GM19324 (cell line): Measurements from ENCODE around the gene ANKRD44.
"Not testable (repeated sequence)": the region's sequence is repeated elsewhere in the genome, so short reads cannot be mapped to it uniquely, and the experiment has no call there.

ENCODE experiments used
- ATAC-seq: cut with Tn5 transposase; IDR thresholded peaks from one replicate; pipeline ENCODE4 v1.9.1; 2021; ENCODE audit warnings: mild to moderate bottlenecking, moderate library complexity; ENCODE audit not compliant: unreplicated experiment, low FRiP score

ANKRD44 gene

DNA sequence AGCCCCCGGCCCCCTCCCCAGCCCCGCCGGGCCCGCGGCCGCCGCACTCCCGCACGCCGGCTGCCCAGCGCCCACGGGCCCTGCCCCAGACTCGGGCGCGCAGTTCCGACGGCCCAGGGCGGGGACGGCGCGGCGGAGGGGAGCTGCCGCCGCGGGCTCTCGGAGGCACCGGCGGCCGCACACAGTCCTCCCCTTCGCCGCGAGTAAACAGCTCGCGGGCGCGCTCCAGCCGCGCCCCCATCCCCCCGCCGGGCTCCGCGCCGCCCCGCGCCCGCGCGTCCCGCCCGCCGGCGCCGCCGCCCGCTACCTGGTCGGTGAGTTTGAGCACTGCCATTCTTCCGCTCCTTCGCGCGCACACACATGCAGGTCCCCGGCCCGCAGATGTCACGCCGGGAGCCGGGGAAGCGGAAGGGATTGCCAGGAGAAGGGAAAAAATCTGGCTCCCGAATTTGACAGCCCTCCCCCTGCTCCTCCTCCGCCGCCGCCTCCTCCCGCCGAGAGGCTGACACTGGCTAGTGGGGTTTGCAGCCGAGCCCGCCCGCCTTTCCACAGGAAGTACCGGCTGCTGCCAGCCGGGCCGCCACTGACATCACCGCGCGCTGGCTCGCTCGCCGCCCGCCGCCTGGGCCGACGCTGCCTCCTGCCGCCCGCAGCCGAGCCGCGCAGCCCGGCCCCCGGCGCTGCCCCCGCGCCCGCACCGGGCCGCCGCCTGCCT, at the start of gene ANKRD44:
Gene ANKRD44, minus strand, starts transcription at position 510 of the 715 bp plus-strand sequence. Its CDS starts 176 bp downstream, at position 334.
- ATAC-seq = peak; percentile 71

DNA sequence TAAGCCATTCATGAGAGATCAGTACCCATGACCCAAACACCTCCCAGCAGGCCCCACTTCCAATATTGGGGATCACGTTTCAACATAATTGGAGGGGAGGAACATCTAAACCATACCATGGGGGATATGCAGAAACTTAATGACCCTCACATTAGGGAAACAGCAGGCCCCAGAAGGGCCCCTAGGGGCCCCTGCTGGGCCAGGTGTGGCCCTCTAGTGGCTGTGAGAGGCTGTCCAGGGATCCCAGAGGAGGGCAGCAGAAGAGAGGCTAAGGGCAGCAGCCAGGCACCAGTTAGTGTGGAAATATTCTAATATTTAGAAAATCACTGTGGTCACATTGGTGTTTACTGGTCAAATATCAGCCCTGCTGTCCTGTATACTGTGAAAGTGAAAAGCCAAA, 49.3 kb upstream of the ANKRD44 start:
- no peak for ATAC-seq

DNA sequence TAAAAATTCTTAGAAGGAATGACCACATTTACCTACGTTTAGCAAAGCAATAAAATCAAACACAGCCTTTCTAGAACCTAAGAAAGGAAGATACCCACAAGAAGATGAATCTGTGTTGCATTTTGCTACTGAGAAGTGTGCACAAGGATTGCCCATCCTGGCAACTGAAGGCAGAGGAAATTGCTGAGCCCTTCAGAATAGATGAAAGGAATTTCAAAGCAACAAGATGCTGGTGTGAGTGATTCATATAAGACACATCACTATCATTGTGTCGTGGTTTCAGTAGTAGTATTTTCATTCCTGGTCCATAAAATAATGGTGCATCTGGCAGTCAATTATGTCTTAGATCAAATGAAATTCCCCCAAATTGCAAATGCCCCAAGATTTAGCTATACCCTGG, 48.4 kb upstream of the ANKRD44 start:
- ATAC-seq = no peak

DNA sequence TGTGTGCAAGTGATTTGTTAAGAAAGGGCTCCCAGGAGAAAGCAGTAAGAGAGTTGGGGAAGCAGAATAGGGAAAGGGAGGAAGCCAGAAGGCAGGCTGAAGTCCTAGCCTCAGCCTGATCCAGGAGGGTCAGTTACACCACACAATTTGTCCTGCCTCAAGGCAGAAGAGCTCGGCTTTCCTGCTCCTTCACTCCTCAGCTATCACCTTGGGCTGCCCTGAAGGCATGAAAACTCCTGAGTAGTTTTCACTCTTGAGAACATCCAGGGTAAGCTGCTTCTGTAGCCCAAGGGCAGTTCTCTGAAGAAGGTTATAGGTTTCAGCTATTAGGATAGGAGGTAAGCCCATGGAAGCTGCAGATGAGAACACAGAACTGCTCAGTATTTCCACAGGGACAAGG, 47.4 kb upstream of the ANKRD44 start:
- no peak for ATAC-seq

DNA sequence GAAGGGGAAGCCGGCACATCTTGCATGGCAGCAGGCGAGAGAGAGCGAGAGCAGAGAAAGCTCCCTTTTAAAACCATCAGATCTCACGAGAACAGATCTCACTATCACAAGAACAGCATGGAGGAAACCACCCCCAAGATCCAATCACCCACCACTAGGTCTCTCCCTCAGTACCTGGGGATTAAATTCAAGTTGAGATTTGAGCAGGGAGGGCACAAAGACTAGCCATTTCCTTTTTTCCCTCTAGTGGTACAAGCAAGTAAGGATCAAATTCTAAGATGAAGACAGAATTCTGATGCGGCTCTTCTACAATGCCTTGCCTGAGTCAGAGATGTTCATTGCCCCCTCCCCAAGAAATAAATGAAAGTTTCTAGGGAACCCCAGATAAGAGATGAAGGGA, 45.6 kb upstream of the ANKRD44 start:
- ATAC-seq = no peak

DNA sequence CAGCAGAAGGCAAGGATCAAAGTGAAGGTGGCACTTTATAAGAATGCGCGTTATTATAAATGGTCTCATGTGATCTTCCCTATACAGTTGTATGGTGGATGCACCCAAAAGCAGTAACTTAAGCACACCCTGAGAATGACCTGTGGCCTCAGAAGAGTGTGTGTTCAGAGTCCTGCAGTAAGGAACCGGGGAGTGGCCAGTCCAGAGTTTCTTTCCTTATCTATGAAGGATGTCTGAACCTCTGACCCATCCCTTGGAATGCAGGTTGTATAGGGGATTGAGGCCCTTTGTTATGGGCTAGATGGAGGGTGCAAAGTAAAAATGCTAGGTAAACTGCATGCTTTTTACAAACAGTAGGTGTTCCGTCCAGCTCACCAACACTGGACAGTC, 43.6 kb upstream of the ANKRD44 start:
- no peak for ATAC-seq

DNA sequence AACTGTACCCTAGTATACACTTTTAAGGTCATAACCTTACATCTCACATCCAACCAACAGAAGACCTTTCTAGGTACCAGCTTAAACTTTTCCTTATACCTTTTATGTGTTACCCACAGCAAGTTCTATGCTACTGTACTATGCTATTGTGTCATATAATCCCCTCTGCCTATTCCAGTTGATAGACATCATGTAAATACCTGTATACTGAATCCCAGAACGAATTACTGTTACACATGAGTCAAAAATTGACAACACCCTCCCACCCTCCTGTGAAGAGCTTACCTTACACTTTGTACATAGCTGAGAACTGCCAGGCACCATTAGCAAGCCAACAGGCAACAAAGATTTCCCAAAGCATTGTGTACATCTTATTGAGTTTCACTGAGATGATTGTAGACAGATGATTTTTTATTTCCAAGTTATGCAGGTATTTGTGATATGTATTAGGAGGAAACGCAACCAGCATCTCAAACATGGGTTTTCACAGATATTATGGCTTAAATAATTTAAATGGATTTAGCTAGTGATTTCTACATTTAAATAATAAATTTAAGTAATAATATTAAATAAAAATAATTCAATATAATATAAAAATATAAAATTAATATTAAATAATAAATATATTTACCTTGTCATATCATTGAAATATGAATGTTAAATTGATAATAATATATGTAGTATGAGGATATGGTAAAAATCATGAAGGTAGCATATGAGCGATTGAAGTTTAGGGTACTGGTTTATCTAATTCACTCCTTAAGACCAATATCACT, 43.0 kb upstream of the ANKRD44 start:
- no peak for ATAC-seq

DNA sequence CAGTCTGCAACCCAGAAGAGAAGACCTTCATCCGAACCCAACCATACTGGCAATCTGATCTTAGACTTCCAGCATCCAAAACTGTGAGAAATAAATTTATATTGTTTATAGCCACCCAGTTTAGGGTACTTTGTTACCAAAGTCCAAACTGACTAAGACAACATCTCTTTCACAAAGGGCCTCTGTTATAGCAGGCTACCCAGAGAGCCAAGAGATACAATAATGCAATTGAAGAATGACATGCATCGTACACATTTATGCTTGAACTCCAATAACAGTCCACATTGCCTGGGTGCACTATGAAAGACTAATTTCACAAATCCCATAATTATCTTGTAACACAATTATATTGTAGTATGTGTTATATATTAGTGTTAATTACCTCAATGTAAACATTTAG, 39.1 kb upstream of the ANKRD44 start:
- no peak for ATAC-seq

DNA sequence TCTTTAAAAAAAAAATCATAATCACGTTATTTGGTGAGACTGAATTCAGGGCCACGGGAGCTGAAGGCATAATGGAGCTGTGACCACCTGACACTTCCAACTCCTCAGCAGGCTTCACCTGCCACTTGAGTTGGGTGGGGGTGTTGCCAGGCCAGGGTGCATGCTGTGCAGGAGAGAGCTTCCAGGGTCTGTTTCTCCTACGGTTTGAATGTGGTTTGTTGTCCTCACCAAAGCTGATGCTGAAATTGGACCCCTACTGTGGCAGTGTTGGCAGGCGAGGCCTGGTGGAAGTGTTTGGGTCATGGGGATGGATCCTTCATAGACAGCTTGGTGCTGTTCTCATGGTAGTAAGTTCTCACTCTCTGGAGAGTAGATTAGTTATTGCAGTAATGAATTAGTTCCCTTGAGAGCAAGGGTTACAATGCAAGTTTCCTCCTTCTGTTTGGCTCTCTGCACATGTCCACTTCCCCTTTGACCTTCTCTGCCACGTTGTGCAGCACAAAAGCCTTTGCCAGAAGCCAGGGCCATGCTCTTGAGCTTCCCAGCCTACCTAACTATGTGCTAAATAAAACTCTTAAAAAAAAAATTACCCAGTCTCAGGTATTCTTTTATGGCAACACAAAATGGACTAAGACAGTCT, 38.3 kb upstream of the ANKRD44 start:
- no peak for ATAC-seq

DNA sequence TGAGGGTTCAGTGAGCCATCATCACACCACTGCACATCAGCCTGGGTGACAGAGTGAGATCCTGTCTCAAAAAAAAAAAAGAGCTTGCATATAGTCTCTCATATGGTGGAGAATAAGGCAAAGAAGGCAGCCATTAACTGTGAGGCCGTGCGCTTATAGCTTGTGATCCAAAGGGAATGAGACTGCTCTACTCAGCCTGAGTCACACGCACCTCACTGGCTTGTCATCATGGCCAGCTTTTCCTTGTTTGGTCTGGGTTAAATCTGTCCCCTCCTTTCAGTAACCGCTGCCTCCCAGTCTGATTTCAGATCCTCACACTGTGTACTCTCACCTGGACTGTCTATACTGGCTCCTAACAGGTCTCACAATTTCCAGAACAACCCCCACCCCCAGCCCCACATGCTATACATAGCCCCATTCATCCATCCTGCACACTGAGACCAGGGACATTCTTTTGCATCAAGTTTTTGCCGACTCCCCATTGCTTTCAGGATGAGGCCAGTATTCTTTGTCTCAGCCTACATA, 35.3 kb upstream of the ANKRD44 start:
- no peak for ATAC-seq

DNA sequence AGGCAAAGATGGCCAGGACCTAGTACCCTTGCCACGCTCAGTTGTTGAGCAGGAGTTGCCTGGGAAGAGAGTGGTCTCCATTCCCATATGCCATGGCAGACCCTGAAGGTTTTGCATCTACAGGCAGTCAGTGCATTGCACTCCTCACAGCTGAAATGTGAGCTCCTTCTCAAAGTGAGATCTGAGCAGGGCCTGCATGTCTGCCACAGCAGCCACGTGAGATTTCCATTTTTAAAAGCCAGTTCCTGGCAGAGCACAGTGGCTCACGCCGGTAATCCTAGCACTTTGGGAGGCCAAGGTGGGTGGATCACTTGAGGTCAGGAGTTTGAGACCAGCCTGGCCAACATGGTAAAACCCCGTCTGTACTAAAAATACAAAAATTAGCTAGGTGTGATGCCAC, 33.4 kb upstream of the ANKRD44 start:
- not testable (repeated sequence) for ATAC-seq

DNA sequence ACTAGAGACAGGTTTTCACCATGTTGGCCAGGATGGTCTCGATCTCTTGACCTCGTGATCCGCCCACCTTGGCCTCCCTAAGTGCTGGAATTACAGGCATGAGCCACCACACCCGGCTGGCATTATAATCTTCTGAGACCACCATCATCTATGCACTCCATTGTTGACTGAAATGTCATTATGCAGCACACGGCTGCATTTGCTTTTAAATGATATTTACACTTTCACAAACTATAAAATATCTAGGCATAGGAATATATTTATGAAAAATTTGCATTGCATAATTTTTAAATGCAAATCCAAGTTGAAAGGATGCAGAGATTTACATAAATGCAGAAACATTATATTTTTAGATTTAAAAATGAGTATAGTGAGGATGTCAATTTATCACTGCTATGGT, 30.0 kb upstream of the ANKRD44 start:
- no peak for ATAC-seq

DNA sequence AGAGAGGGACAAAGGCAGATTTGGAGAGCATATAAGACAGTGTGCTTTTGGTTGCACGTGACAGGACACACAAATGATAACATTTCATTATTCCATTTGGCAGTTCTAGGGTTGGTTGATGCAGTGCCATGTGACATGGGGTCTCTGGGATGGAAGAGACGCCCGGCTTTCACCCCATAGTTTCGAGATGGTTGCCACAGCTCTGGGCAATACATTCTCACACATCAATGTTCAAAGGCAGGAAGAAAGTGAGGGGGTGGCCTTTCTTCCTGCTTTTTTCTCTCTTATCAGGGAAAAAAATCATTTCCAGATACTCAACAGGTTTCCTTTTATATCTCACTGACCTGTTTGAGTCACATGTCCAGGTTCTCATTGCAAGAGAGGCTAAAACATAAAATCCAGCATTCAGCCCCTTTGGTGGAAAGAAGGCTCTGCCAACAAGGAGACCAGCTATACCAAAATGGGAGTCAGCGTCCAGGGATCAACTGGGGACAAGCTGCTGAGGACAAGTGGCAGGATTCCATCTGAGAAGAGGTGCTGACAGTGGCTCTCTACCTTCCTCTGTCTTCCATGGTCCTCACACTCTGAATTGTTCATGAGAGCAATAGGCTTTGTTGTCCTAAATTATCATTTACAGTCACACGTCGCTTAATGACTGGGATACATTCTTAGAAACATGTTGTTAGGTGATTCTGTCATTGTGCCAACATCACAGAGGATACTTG, 29.1 kb upstream of the ANKRD44 start:
- ATAC-seq = no peak

DNA sequence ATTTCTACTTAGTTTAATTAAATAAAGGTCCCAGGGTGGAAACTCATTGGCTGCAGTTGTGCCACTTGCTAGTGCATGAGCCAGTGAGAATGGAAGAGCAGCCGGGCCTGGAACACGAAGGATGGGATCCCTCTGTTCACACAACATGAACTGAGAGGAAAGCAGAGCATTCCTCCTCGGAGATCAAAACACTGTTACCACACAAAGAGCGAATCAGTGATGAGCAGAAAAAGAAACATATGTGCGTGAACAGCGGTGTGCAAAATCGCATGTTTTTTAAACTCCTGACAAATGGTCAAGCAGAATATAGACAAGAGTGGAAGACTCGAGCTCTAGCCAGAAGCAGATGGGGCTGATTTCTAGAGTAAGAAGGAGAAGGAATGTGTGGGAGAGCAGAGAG, 28.4 kb upstream of the ANKRD44 start:
- no peak for ATAC-seq

DNA sequence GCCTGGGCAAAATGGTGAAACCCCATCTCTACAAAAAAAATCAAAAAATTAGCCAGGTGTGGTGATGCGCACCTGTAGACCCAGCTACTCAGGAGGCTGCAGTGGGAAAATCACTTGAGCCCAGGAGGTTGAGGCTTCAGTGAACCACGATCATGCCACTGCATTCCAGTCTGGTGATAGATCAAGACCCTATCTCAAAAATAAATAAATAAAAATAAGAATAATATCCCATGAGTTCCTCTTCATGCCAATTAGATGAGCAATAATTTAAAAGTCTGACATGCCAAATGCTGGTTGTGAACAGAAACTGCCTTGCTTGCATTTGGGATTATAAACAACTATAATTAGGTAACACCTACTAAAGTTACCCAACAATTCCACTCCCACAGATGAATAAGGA, 22.1 kb upstream of the ANKRD44 start:
- ATAC-seq = no peak

DNA sequence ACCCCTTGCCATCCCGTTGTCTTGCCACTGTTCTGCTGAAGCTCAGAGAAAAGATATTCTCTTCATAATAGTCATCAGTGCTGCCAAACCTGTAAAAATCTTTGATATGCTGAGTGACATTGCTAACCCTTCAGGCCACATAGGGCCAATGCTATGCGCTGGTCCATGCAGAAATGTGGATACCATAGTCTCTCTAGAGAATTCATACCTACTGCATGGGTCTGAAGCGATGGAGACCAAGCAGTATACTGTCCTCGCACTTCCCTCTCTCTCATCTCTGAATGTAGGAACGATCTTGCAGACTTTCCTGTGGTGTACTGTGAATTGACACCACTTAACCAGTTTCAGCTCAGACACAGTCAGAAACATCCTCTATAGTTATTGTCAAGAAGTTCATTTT, 17.9 kb upstream of the ANKRD44 start:
- ATAC-seq = no peak

DNA sequence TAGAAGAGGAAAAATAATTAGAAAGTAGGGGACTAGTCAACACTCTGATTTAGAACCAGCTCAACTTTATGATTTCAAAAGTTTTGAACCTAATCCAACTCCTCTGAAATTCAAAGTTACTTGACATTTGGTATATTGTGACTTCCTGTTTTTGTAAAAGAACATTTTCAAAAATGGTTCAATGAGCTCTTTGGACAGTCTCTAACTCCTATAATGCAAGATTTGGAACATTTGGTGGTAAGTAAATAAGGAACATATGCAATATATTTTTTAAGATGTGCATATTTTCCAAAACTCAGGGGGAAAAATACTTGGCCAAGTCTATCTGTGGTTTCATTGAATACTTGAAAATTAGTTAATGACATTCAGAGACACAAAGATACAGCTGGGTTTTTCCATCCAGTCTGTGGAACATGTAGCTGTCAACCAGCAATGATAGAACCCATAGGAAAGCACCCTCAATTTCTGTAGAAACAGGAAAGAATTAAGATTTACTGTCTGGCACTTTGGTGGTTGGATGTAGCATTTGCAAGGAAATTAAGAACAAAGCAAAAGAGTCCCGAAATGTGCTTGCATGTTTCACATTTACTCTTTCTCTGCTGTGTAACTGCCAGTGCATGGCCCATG, 17.0 kb upstream of the ANKRD44 start:
- no peak for ATAC-seq

DNA sequence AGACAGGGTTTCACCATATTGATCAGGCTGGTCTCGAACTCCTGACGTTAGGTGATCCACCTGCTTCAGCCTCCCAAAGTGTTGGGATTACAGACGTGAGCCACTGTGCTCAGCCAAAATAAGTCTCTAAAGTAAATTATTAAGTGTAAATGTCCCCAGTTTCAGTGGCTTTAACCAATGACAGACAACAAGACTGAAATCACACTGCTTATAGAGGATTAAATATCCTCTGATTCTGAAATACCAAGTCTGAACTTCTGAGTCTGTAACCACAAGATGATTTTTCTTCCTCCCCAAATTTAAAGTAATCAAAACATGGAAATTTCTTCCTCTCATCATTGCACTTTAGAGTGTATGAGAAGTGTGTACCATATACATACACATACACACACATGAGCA, 16.5 kb upstream of the ANKRD44 start:
- no peak for ATAC-seq

DNA sequence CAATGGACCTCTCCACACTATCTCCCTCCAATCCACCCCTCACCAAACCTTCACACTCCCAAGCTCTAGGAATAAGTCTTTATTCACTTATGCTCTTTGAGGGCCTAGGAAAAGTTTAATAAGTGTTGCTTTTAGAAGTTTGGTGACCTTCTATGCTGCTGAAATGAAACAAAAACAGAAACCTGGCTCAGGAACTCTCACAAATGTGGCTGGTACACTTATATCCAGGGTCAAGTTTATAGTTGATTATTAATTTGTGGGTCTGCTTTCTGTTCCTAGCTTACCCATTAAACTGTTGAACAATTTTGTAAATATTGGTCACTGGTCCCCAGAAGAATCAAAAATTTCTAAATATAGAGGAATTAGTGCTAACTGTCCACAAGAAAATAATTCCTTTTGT, 14.2 kb upstream of the ANKRD44 start:
- ATAC-seq = peak; percentile 57
